Ovary (tissue), 3 donors: ENCODE results near the gene TSPAN2.

Experiments used
- POLR2A ChIP-seq: fragments of 450-650 bp; IDR thresholded peaks from one replicate; pipeline ENCODE4 v1.6.1; 2017; ENCODE audit warnings: antibody characterized with exemption, mild to moderate bottlenecking, moderate library complexity
- TF ChIP-seq, protein P1 (sequence below), 3 donors: fragments of 450-650 bp in 2 of 3; fragments of 200-600 bp in 1 of 3; IDR thresholded peaks; one replicate each; pipeline versions ENCODE4 v1.5.1 to v1.8.0; 2016 to 2022; ENCODE audit warnings: antibody characterized with exemption in 3 of 3, mild to moderate bottlenecking in 1 of 3
- donor health status: DM: no; HTN: no; CAD: no.

DNA sequence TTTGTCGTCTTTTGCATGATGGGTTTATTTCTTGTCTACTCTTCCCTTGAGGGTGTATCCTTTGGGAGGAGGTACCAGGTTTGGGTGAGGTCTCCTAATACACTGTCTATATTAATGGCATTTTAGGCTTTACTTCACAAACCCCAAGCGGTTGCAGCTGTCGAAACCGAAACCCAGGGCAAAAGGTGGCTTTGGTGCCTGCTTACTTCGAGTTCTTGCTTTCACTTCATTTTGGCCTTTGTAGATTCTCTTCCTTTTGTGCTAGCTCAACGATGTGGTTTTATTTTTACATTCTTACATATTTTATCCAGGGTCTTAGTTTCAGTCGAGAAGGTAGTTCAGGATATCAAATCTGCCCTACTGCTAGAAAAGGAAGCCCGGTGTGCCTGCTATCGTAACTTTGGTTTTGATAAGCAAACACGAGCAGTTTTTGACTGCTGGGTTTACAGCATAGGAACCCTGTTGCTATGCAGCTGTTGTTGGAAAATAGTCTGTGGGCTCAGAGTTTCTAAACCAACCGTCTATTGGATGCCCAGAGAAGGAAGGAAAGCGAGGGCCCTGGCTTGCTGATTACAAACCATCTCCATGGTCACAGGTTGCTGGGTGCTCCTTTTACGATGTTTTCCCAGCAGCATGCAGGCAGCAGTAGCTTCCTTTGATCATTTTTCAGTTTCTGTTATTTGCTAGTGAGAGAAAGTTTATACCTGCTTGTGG, 9.8 kb upstream of the TSPAN2 start:
- TF ChIP-seq, protein P1, sequence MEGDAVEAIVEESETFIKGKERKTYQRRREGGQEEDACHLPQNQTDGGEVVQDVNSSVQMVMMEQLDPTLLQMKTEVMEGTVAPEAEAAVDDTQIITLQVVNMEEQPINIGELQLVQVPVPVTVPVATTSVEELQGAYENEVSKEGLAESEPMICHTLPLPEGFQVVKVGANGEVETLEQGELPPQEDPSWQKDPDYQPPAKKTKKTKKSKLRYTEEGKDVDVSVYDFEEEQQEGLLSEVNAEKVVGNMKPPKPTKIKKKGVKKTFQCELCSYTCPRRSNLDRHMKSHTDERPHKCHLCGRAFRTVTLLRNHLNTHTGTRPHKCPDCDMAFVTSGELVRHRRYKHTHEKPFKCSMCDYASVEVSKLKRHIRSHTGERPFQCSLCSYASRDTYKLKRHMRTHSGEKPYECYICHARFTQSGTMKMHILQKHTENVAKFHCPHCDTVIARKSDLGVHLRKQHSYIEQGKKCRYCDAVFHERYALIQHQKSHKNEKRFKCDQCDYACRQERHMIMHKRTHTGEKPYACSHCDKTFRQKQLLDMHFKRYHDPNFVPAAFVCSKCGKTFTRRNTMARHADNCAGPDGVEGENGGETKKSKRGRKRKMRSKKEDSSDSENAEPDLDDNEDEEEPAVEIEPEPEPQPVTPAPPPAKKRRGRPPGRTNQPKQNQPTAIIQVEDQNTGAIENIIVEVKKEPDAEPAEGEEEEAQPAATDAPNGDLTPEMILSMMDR (IDR thresholded peaks at IDR 0.05) = no peak
- TF ChIP-seq POLR2A = no peak
